ENCODE data around the gene ABI3BP.

ABI3BP gene

DNA sequence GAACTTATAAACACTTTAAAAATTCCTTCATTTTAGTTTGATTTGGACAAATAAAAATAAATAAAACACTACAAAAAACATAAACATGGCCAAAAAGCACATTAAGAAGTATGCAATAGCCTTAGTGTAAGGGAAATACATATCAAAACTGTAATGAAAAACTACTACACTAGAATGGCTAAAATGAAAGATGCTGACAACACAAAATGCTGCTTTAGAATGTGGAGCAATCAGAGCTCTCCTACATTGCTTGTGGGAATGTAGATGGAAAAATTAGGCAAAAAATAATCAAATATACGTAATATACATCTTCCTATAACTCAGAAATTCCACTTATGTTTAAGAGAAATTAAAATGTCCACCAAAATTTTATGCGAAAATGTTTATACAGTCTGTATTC, 96.2 kb downstream of the ABI3BP start:
- TF ChIP-seq GATA3 (IDR thresholded peaks at IDR 0.05; ENCODE audit: low read depth, low read length) (no peak), GATA2 (IDR thresholded peaks at IDR 0.05; ENCODE audit: low read depth, low read length) (no peak)

DNA sequence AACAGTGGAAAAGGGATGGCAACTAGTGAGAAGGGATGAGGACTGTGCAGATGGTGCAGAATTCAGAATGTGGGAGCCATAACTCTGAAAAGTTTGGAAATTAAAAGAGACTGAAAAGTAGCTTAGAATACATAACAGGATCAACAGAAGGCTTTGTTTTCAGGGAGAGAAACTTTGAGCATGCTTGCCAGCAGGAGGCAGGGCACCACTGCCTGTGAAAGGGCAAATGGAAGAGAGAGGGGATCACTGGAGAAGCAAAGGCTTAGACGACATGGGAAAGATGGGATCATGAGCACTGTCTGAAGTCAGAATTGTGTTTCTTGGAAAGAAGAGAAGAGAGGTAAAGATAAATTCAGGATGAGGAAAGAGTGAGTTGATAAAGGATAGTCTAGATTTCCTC, 99.6 kb downstream of the ABI3BP start:
- TF ChIP-seq GATA3 (IDR thresholded peaks at IDR 0.05; ENCODE audit: low read depth, low read length) (no peak), GATA2 (IDR thresholded peaks at IDR 0.05; ENCODE audit: low read depth, low read length) (no peak)

DNA sequence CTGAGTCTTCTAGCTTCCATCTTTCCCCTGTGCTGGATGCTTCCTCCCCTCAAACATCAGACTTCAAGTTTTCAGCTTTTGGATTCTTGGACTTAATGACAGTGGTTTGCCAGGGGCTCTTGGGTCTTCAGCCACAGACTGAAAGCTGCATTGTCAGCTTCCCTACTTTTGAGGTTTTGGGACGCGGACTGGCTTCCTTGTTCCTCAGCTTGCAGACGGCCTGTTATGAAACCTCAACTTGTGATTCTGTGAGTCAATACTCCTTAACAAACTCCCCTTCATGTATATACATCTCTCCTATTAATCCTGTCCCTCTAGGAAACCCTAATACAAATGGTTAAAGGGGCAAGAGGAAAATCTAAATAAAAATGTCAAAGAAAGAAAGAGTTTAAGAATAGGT, 100.1 kb downstream of the ABI3BP start:
- TF ChIP-seq GATA3 (IDR thresholded peaks at IDR 0.05; ENCODE audit: low read depth, low read length) (no peak), GATA2 (IDR thresholded peaks at IDR 0.05; ENCODE audit: low read depth, low read length) (no peak)

DNA sequence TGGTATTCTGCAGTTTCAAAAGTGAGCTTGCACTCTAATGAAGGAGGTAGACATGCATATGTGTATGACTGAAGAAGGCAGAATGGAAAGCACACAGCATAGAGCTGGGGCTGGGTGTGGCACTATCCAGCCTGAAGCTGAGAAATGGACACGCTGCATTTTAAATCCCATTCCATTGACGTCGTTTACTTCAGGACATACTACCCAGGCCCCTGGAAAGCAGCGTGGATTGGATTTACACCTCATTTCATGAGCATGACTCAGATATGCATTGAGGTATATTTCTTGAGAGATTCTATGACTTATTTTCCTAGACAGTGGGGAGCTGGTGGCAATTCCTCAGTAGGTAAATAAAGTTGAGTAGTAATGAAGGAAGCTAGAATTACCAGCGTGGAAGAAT, 101.4 kb downstream of the ABI3BP start:
- no peak for TF ChIP-seq GATA3 (IDR thresholded peaks at IDR 0.05; ENCODE audit: low read depth, low read length)
- no peak for TF ChIP-seq GATA2 (IDR thresholded peaks at IDR 0.05; ENCODE audit: low read depth, low read length)

DNA sequence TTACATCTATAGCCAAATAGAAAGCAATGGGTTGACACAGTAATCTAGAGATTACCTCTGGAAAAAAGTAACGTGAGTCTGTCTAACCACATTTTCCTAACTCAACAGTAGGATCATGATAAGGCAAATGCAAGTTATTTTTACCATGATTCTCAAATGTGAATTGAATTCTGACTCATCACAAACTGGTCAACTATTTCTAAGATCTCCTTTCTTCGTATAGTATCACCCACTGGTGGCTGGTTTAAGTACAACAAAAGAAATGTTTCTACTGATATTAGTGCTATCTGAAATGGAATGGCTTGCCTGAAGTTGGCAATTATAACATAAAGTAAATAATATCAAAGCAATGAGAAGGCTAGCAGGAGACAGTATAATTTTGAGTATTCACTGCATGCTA, 102.2 kb downstream of the ABI3BP start:
- TF ChIP-seq GATA3 (IDR thresholded peaks at IDR 0.05; ENCODE audit: low read depth, low read length) (no peak), GATA2 (IDR thresholded peaks at IDR 0.05; ENCODE audit: low read depth, low read length) (no peak)

DNA sequence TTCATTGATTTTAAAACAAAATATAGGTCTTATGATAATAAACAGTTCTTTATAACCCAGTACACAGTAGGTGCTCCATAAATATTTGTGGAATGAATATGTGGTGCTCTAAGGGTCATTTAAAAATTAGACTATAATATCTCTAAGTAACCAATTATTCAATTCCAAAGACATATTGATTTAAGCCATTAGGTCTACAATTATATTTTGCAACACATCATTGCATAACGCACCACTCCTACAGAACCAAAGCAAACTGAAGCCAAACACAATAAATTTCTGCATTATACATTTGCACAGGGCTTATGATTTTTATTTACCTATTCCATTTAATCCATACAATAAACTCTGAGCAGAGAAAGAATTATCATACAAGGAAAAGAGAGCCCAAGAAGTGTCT, 104.3 kb downstream of the ABI3BP start:
- TF ChIP-seq GATA2 (IDR thresholded peaks at IDR 0.05; ENCODE audit: low read depth, low read length) (no peak), GATA3 (IDR thresholded peaks at IDR 0.05; ENCODE audit: low read depth, low read length) (no peak)

DNA sequence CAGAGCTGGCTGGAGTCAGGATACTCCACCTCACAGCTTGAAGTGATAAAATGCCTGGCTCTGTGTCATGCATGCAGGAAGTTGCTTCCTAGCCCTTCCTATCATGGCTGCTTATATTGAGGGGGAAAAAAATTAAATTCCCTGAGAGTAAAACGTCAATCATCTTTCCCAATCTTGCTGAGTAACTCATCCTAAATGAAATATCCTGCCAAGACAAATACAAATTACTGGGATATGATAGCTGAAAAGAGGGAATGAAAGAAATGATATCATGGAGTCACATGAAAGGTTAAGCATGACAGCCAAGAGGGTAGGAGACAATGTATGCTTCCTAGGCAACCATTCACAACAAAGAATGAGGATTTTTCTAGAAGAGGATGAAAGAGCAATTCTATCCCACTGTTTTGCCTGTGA, 110.6 kb downstream of the ABI3BP start:
- no peak for TF ChIP-seq GATA3 (IDR thresholded peaks at IDR 0.05; ENCODE audit: low read depth, low read length)
- TF ChIP-seq GATA2 (IDR thresholded peaks at IDR 0.05; ENCODE audit: low read depth, low read length) = no peak

DNA sequence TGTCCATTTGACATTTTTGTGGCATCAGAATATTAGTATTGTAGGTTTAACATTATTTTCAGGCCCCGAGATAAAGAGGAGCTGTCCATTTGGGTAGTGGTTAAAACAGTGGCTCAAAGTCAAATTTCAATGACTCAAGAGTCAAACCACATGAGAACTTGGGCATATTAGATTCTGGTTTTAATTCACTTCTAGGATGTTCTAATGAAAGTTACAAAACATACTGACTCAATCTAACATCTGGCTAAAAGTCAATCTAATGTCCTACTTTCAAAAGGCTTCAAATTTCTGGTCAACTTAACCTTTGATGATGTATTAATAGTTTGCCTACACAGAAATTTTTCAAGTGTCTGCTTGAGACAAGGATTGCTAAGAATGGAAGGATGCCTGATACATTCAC, 112.4 kb downstream of the ABI3BP start:
- TF ChIP-seq GATA2 (IDR thresholded peaks at IDR 0.05; ENCODE audit: low read depth, low read length) (no peak), GATA3 (IDR thresholded peaks at IDR 0.05; ENCODE audit: low read depth, low read length) (no peak)

DNA sequence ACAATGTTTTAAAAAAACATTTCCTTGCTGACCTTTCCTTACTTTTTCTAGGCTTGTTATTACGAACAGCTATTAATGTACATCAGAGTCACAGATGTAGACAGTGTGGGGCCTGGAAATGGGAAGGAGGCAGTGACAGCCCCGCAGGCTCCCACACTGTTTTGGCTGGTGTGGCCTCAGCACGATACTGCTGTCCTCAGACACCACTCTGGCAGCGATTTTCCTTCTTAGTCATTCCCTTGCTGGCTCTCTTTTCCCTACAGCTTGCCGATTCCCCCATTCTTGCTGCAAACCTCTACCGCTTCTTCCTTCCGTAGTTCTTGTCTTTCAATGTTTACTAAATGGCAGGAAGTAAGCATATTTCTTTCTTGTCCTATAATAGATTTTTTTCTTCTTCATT, 113.1 kb downstream of the ABI3BP start:
- TF ChIP-seq GATA3 (IDR thresholded peaks at IDR 0.05; ENCODE audit: low read depth, low read length) = no peak
- no peak for TF ChIP-seq GATA2 (IDR thresholded peaks at IDR 0.05; ENCODE audit: low read depth, low read length)

DNA sequence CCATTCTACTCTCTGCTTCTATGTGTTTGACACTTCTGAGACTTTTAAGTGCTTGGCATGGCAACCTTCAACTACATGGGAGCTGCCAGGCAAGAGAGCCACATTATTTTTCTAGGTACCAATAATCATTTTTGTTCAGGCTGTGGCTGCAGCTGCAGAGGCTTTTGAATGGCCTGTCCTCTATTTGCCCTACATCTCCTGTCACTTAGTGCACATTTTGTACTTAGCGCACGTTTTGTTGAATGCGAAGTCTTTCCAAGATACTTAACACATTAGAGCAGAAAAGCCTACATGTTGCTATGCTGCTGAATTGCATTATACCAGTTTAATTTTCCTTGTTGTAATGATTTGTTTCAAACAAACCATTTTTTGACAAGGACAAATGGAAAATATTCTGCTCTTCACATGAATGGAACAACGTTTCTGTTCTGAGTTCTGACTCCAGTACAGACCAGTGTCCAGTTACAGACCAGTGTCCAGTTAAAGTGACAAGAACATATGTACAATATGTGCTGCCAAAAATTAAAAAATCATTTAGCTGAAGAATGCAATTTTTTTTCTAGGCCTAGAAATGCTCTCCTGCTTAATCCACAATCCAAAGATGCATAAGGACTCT, 113.9 kb downstream of the ABI3BP start:
- TF ChIP-seq GATA2 (IDR thresholded peaks at IDR 0.05; ENCODE audit: low read depth, low read length) = no peak
- TF ChIP-seq GATA3 (IDR thresholded peaks at IDR 0.05; ENCODE audit: low read depth, low read length) = no peak

DNA sequence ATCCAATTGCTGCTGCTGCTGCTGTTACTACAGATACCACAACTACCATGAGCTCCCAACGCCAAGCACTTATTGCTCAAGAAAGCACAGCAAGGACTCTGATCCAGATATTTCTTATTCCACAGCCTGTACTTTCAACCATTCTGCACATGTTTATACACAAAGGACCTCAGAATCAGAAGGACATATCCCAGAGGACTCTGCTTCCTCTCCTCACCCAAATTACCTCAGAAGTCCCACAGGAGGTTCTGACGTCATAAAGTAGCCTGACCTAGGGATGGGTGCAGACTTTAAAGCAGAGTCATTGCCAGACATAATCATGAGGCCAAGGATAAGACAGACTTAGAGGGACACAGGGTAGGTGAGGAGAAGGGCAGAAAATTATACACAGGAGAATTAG, 115.9 kb downstream of the ABI3BP start:
- TF ChIP-seq GATA3 (IDR thresholded peaks at IDR 0.05; ENCODE audit: low read depth, low read length) = no peak
- no peak for TF ChIP-seq GATA2 (IDR thresholded peaks at IDR 0.05; ENCODE audit: low read depth, low read length)

DNA sequence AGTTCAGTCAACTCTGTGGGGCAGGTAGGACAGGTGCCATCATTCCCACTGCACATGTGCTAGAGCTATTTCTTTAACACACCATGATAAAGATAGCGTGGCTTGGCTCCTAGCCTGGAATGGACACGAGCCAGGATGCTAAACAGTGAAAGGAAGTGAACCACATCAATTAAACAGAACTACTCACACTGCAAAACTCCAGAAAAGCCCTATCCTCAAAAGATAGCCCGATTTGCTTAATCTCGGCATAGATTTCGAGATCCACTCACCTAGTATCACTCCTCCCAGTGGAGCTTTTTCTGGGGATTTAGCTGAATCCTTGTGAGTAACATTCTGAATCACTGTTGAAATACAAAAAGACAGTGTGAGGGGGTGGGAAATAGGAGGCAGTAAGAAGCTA, 118.0 kb downstream of the ABI3BP start:
- no peak for TF ChIP-seq GATA2 (IDR thresholded peaks at IDR 0.05; ENCODE audit: low read depth, low read length)
- no peak for TF ChIP-seq GATA3 (IDR thresholded peaks at IDR 0.05; ENCODE audit: low read depth, low read length)

DNA sequence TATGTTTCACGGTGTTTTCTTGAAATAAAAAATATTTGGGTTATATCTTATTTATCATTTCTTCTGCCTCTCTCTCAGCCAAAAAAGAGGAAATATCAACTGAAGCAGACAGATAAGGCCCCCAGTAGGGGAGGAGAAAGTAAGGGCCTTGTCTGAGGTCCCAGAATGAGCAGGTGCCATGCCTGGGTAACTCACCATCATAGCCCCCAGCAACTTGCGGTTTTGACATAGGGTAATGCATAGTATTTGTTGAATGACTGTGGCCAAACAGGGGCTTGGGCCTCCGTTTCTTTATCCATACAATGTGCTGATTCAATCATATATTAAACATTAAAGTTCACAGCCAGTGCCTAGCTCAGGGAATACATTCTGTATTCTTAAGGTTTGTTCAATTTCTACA, 119.6 kb downstream of the ABI3BP start:
- TF ChIP-seq GATA3 (IDR thresholded peaks at IDR 0.05; ENCODE audit: low read depth, low read length) = no peak
- no peak for TF ChIP-seq GATA2 (IDR thresholded peaks at IDR 0.05; ENCODE audit: low read depth, low read length)

DNA sequence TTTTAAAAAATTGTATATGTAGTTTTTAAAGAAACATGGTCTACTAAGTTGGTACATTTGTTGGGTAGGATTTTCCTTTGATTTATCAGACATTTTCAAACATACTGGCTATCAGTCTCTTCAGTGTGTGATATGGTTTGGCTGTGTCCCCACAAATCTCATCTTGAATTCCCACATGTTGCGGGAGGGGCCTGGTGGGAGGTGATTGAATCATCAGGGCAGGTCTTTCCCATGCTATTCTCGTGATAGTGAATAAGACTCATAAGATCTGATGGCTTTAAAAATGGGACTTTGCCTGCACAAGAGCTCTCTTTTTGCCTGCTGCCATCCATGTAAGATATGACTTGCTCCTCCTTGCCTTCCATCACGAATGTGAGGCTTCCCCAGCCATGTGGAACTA, 121.9 kb downstream of the ABI3BP start:
- no peak for TF ChIP-seq GATA2 (IDR thresholded peaks at IDR 0.05; ENCODE audit: low read depth, low read length)
- TF ChIP-seq GATA3 (IDR thresholded peaks at IDR 0.05; ENCODE audit: low read depth, low read length) = no peak

DNA sequence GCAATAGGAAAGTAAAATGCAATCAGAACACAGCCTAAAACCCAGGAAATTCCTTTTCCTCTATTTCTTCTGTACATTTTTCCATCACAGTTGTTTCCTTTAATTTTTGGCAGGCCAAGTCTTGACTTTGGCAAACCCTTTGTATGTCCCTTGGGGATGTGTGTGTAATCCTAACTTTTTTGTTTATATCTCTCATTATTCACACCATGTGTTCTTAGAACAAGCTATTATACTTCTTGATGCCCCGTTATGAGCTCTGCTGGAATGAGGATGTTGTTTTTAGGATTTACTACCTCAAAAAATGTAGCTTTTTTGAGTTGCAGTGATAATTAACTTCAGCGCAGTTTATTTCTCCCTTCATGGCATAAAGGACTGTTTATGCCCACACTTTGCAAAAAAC, 123.4 kb downstream of the ABI3BP start:
- TF ChIP-seq GATA2 (IDR thresholded peaks at IDR 0.05; ENCODE audit: low read depth, low read length) (no peak), GATA3 (IDR thresholded peaks at IDR 0.05; ENCODE audit: low read depth, low read length) (no peak)

DNA sequence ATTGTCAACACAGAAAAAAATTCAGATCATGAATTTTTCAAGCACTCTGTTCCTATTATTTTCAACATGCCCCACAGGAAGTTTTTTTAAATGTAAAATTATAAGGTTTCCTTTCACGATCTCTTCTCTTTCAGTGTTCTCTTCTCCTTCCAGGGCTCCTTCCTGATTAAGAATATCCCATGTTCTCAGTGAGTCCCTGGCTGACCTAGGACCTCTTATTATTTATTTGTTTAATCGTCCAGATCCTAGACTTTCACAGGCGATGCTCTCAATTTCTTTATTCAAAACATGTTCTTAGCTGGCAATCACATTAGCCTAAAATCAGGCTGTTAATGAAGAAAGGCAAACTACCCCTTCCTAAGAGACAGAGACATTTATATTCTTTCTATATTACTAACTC, 124.3 kb downstream of the ABI3BP start:
- no peak for TF ChIP-seq GATA3 (IDR thresholded peaks at IDR 0.05; ENCODE audit: low read depth, low read length)
- no peak for TF ChIP-seq GATA2 (IDR thresholded peaks at IDR 0.05; ENCODE audit: low read depth, low read length)

Data from SH-SY5Y (cell line).